Measurements from ENCODE around the gene DNASE1L2.
"Not testable (repeated sequence)": the region's sequence is repeated elsewhere in the genome, so short reads cannot be mapped to it uniquely, and the experiment has no call there.

DNASE1L2 gene

DNA sequence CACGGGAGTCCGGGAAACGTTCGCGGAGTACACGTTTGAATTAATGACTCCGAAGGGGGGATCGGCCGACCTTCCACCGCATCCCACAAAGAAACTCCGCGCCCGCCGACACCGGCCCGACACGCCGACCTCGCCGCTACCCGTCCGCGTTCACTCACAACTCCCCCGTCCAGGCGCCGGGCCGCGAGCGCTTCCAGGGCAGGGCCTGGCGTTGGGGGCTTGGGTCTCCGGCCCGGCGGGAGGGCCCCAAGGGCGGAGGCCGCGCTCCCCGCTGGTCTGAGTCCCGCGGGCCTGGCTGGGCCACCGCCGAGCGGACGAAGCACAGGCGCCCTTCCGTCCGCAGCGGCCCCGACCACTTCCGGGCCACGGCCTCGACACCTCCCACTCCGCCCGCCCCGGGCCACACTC lies 31.3 kb downstream of the DNASE1L2 start:
- FAIRE-seq; DNase-seq (ENCODE audit: low spot score): not testable (repeated sequence)

DNA sequence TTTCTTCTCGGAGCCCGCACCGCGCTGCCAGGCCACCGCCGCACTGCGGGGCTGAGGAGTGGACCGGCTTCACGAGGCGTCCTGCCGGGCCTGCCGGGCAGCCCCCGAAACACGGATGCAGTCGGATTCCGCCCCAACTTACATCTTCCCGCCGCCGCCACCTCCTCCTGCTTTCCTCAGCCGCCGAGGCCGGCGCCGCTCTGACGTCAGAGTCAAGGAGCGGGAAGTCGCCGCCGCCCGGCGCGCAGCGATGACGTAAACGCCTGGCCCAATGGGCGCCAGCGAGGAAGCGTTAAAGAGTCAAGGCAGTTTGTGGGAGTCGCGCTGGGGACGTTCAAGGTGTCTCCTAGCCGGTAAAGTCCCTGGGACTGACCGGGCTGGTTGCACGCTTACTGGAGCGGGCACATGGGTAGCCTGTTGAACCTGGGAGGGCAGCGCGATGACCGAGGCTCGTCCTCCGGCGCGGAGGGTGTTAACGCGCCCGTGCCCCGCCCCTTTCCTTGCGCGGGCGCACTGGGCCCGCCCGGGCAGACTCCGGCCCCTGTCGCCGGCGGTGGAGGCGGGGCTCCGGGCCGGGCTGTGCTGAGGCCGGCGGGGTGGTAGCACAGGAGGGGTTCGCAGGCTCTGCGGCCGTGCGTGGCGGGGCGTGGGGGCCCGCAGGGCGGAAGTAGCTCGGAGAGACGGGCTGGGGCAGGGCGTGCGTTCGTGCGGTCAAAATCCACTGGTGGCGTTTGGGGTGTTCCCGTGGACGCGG lies 31.8 kb downstream of the DNASE1L2 start, which contains the start of gene RNPS1:
RNPS1 (minus strand) TSS at position 214 of the 754 bp plus-strand sequence. CDS start 3,483 bp downstream, outside the sequence.
- DNase-seq (ENCODE audit: low spot score): peak; percentile 76
- no peak for FAIRE-seq

DNA sequence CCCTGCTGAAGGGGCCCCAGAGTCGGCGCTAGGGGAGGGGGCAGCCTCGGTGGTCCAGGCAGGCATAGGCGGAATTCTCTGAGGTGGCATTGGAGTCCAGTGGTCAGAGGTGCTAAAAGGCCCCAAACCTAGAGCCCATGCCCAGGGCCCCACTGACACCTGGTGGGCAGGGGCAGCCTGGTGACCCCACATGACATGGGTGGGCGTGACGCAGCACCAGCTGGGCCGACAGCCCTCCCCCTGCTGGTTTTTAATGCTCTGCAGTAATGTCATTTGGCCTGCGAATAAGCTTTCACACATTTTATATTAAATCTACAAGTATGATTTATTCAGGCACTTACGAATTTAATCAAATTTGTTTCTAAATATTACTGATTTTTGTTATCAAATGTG lies 33.8 kb downstream of the DNASE1L2 start:
- FAIRE-seq (no peak), DNase-seq (ENCODE audit: low spot score) (no peak)

DNA sequence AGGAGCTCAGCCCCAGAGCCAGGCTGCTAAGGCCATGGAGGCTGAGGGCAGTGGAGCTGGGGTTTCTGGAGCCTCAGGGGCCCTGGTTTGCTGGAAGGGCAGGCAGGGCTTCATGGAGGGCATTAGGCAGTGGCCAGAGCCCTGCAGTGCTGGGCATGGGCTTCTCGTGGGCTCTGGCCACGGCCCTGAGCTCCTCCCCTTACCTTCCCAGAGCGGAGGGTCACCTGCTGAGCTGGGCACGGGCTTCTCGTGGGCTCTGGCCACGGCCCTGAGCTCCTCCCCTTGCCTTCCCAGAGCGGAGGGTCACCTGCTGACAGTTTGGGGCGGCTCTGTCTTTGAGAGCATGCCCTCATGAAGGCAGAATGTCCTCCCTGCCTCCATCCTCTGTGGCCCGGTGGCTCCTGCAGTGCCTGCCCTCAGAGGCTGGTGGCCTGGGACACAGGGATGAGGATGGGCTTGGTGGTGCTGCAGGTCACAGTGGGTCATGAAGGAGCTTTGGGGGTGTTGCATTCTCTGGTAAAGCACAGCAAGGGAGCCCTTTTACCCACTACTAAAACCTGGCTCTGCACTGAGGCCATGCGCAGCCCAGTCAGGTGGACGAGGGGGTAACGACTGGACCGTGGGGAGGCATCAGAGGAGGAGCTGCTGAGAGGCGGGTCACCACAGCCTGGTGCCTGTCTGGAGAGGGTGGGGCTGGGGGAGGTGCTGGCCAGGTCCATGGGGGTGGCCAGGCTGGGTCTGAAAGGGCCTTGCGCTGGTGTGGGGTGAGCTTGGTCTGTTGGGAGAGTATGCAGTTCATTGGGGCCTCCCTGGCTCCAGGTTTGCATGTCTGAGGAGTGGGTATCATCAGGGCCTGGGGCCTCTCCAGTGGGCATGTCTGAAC lies 34.6 kb downstream of the DNASE1L2 start:
- DNase-seq (ENCODE audit: low spot score): no peak
- FAIRE-seq: no peak

DNA sequence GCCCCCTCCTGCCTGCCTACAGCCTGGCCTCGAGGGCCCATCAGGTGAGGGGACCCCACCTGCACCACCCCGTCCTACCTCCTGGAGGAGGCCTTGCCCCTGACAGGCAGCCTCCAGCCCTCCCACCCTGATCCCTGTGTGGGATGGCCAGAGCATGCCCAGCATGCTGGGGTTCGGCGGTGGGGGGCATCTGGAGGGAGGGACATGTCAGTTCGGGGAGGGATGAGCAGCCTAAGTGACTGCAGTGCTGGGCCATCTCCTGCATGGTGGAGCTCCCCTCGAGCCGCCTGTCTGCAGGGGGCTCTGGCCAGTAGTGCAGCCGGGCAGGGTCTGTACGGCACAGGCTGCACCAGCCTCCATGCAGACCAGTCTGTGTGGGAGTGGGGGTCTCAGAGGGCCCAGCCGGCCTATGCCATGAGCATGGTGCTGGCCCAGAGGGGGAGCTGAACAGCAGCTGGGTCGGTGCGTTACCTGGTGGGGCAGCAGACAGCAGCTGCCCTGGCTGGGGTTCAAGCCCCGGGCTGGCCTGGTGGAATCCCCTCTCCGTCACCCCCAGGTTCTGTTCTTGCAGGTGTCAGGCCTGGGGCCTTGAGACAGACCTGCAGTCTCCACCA lies 35.7 kb downstream of the DNASE1L2 start:
- FAIRE-seq: no peak

DNA sequence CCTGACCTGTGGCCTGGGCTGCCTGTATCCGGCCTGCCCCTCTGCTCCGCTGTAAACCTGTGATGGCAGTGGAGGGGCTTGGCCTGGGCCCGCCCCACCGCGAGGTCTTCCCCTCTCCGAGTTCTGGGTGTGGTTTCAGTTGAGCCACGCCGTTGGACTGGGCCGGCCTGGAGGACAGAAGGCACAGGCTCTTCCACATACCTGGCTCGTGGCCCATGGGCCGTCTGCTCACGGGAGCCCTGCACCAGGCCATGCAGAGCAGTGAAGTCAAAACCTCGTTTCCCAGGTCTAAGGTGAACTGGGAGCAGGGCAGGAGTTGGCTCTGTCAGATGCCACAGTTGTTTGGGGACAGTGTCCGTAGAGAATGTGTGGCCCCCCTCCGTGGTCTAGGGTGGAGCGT lies 37.2 kb downstream of the DNASE1L2 start:
- no peak for DNase-seq (ENCODE audit: low spot score)
- no peak for FAIRE-seq

More for the DNA sequence above, 35.7 kb downstream of the DNASE1L2 start:
- DNase-seq (ENCODE audit: low spot score): no peak

DNA sequence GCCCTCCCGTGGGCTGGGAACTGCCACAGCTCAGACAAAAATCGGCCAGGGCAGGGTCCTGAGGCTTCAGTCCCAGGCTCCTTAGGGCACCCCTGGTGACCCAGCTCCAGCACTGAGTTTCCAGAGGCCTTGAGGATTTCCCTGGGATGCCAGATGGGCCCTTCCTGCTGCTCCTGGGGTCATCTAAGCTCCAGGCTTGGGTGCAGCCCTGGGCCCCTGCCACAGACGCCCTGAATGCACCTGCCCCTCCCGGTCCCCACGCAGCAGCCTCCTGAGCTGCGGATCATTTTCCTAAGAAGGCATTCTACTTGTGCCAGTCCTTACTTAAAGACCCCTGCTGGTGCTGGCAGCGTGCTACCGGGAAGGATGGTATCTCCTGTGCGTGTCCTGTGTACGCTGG lies 37.7 kb downstream of the DNASE1L2 start:
- DNase-seq (ENCODE audit: low spot score) (no peak), FAIRE-seq (no peak)

DNA sequence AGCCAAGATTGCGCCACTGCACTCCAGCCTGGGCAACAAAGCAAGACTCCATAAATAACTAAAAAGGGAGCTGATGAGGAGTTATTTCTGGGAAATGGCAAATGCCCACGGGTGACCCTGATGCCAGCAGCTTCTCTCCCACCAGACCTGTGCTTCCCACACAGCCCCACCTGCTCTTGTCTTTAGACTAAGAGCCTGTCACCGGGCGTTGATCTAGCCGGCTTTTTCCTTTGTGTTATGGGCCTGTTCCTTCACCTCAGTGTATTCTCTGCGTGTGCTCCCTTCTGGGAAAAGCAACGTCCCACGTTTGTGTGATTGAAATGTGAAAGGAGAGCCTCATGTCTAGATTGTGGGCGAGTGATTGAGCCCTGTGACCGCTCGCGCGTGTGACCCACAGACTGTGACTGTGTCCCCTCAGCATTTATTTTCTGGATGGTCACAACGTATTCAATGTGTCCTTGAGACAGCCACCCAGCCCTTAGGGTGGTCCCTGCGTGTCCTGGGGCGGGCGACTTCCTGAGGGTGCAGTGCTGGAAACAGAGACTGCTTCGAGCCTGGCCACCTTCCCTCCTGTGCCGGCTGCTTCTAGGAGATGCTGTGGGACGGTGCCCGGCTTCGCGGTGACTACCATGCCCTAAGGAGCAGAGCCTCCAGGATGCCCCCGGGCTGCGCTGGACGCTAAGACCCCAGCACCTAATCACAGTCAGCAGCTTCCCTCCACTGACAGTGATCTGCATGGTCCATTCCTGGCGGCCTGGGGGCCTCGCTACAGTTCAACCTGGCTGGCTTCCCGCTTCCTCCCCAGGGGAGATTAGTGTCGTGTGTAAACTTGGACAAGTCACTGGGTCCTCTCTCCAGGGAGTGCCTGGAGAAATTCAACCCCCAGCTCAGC lies 39.5 kb downstream of the DNASE1L2 start:
- no peak for DNase-seq (ENCODE audit: low spot score)
- no peak for FAIRE-seq

DNA sequence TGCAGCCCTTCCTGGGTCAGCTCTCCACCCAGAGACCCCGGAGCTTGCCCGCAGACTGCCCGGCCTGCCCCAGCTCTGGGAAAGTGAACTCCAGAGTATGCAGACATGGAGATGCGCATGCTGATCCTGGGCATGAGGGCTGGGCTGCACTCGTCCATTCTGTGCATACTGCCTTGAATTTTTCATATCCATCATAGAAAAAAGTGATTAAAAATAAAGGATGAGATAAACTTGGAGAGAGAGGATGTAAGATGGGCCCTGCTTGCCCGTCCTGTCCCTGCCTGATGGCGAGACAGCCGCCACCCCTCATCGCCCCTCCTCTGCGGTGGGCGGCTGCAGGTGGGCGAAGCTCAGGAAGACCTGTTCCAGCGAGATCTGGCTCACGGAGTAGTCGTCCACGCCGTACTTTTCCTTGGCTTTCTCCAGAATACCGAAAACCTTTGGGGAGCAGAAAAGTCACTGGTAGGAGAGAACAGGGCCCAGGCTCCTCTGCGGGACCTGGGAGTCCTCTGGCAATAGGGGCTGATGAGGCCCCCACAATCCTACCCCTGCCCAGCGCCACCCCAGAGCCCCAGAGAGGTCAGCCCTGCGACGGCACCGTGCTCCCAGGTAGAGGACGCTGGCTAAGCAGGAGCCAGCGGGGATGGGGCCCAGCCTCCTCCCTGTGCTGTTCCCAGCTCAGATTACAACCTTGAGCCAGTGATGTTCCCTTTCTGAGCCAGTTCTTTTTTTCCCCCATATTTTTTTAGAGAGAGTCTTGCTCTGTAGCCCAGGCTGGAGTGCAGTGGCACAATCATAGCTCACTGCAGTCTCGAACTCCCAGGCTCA lies 40.3 kb downstream of the DNASE1L2 start:
- FAIRE-seq (no peak), DNase-seq (ENCODE audit: low spot score) (no peak)

DNA sequence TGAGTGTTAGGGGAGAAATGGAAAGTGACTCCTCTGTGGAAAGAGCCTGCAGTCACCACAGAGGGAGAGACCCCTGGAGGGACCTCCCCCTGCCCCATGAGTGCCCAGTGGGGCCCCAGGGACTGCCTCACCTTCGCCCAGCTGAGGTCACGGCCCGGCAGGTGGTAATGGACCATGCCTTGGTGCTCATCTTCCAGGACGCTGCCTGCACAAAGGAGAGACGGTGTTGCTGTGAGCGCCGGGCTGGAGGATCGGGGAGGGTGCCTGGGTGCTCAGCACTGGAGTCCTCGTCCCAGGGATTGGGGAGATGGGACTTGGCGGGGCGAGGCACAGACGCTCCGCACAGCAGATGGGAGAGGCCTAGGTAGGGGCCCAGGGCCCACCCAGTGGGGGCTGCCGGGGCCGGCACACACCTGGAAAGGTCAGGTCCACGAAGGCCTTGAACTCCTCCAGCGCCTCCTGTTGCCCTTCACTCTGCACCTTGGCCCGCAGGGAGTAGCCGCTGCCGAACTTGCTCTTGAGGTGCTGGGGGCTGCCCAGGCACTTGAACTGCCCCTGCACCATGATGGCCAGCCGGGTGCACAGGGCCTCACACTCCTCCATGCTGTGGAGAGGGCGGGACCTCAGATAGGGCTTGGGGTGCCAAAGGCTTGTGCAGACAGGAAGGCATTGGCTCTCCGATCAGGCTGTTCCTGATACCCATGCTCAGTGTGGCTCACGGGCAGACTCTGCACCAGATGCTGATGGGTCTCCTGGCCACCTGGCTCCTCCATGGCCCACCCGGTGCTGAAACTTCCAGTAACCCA lies 41.4 kb downstream of the DNASE1L2 start:
- DNase-seq (ENCODE audit: low spot score) (no peak), FAIRE-seq (no peak)

DNA sequence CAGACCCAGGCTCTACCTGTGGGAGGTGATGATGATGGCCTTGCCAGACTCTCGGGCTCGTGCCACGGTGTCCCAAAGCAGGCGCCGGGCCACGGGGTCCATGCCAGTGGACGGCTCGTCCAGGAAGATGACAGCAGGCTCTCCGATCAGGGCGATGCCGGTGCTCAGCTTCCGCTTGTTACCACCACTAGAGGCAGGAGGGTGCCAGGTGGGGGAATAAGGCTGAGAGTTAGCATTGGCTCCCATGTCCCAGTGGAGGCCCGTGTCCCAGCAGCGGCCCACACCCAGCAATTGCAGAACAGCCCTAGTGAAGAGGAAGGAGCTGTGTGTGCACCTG lies 42.0 kb downstream of the DNASE1L2 start:
- no peak for FAIRE-seq
- DNase-seq (ENCODE audit: low spot score): no peak

DNA sequence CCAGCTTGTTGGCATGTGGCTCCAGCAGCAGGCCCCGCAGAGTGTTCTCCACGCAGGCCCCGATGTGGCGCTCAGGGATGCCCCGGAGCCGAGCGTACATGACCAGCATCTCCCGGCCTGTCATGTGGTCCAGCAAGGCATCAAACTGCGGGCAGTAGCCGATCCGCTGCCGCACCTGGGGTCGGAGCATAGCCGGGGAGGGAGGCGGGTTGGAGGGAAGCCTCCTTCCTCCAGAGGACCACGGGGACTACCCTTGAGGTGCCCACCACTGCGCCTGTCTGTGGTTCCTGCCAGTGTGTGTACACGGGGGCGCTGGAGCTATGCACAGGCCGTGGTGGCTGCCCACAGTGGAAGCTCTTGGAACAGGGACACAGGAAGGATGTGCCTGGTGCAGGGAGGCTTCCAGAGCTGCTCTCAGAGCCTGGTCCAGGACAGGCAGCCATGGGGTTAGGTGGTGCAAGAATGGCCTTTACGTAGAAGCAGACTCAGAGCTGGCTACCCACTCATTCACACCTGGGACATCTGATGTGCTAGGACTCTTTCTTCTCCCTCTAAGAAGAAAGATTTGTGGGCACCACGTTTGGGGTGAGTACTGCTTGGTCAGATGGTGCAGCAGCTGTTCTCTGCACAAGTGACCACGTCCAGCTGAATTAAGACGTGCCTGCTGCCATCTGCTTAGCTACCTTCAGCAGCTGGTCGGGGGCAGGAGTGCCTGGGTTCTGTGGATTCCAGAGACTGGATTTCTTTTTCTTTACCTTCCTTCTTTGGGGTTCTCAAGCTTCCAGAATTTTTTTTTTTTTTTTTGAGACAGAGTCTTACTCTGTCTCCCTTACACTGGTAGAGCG lies 42.9 kb downstream of the DNASE1L2 start:
- FAIRE-seq (no peak), DNase-seq (ENCODE audit: low spot score) (no peak)

DNA sequence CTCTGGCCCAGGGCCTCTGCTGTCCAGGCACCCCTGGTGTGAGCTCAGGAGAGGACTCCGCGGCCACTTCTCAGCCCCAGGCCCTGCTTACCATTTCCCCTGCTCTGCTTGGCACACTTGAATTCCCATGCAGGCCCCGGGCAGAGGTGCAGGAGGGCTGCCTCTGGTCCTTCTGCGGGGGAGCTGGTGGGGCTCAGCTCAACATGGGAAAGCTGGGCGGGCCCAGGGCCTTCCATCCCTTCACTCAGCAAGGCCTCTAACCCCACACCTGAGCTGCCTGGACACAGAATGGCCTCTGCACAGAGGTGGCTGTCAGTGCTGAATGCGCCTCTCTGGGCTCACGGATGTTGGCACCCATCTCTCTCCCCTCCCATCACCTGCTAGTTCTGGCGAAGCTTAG lies 44.2 kb downstream of the DNASE1L2 start:
- FAIRE-seq (no peak), DNase-seq (ENCODE audit: low spot score) (no peak)

DNA sequence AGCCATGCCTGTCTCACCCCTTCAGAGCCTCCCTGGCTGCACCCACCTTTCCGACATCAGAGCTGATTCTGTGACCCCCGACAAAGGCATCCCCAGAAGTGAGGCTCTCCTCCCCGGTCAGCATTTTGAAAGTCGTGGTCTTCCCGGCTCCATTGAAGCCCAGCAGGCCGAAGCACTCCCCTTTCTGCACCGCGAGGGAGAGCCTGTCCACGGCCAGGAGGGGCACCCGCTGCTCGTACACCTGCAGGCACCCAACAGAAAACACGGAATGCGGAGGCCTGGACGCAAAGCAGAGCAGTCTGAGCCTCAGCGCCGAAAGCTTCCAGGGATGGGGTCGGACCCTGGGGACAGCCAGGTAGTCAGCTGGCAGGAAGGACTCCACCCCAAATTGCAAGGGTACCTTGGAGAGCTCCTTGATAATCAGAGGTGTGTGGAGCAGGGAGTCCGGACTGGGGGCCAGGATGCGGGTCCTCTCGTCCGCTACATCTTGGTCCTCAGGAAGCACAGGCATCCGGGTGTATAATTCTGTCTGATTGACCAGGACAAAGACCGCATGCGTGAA lies 44.8 kb downstream of the DNASE1L2 start:
- no peak for DNase-seq (ENCODE audit: low spot score)
- no peak for FAIRE-seq

DNA sequence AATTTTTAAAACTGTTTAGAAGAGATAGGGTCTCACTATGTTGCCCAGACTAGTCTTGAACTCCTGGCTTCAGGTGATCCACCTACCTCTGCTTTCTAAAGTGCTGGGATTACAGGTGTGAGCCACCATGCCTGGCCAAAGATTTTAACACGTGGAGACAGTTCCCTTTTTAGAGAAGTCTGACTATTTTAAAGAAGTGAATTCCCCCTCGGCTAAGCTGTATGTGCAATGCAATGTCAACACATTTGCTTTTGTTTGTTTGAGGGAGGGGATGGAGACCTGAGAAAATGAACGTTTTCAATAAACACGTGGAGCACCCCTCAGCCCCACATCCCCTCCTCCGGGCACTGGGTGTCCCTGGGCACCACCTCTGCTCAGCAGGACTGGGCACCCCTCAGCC lies 46.0 kb downstream of the DNASE1L2 start:
- FAIRE-seq (no peak), DNase-seq (ENCODE audit: low spot score) (no peak)

DNA sequence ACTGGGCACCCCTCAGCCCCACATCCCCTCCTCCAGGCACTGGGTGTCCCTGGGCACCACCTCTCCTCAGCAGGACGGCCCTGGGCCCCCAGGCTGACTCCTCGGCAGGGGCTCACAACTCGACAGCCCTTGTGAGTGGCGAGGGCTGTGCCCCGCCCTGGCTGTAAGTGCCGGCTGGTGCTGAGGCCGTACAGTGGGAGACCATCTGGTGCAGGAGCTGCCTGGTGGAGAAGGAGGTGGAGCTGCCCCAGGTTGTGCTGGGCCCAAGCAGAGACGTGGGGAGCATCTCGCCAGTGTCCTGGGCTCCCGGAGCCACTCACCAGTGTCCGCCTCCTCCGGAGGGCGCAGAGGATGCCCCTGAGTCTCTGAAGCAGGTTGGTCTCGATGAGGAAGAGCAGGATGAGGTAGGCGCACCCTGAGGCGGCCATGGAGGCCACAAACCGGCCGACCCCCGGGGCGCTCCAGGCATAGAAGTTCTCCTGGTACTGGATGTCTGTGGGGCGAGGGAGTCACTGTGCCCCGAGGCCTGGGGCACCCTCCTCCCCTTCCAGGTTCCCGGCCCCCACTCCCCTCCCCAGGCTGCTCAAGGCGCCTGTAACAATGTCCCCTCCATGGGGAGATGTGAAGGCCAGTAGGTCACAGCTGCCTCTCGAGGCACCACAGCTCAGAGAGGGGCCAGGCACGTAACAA lies 46.8 kb downstream of the DNASE1L2 start:
- no peak for DNase-seq (ENCODE audit: low spot score)
- FAIRE-seq: no peak

DNA sequence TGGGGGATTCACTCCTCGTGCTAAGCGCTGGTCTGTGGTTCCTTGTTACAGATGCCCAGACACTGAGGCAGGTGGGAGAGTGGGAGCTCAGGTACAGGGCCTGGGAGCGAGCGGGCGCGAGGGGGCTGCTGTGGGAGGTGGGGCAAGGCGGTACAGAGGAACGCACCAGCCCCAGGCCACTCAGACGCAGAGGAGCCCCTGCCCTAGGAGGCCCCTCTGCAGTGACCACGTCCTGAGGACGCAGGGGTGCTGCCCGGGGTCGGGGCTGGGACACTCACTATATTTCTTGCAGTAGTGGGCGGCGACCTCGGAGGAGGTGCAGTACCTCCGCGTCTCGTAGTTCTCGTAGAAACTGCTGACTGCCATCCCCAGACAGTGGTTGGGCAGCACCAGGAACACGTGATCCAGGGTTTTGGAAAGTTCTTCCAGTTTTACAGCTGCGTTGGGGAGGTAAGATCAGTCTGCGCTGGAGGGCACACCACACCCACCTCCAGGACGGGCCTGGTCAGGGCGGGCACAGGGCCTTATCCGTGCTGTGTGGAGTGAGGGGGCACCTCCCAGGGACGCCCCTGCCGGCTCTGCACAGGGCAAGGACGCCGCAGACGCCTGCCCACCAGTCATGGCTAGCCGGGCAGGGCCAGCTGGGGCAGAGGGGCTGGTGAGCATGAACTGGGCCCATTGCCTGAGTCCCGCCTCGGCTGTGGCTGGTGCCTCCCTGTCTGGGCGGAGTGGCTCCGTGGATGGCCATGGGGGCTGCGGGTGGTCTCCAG lies 47.9 kb downstream of the DNASE1L2 start:
- no peak for DNase-seq (ENCODE audit: low spot score)
- no peak for FAIRE-seq

All from RCC 7860 (cell line).